CD4-positive, CD25-positive, alpha-beta regulatory T cell (primary cell): ENCODE results near the gene IRX5. TPM values are rescaled to one million over a fixed set of nuclear protein-coding genes. Genes with fewer than 3 reads are reported as not detected.

ENCODE experiments used
- ATAC-seq, 2 donors: fragments of 150-1000 bp; cut with Tn5 transposase; one replicate each; pipeline ENCODE4 v1.10.0; 2021; ENCODE audit warnings: low read depth in 2 of 2, moderate number of reproducible peaks in 2 of 2, moderate library complexity in 1 of 2
- DNase-seq, 3 donors: peaks; one replicate each; pipeline versions ENCODE4 v3.0.0 to v3.0.0-alpha.2; 2012 to 2022; ENCODE audit warnings: mixed read lengths in 1 of 3
- H3K27ac ChIP-seq: one replicate; pipeline ENCODE4 v1.7.0; 2013; ENCODE audit warnings: mild to moderate bottlenecking, low read length; ENCODE audit not compliant: insufficient read depth, poor library complexity, severe bottlenecking
- H3K27me3 ChIP-seq: one replicate; pipeline ENCODE4 v1.7.0; 2013; ENCODE audit warnings: low read length; ENCODE audit not compliant: control insufficient read depth, insufficient read depth
- H3K36me3 ChIP-seq: one replicate; pipeline ENCODE4 v1.7.0; 2013; ENCODE audit warnings: mild to moderate bottlenecking, low read length, moderate library complexity; ENCODE audit not compliant: control insufficient read depth, insufficient read depth
- H3K4me1 ChIP-seq: 2 replicates; pipeline ENCODE4 v1.7.0; 2013; ENCODE audit warnings: mild to moderate bottlenecking, low read length; ENCODE audit not compliant: insufficient read depth, control insufficient read depth, poor library complexity, severe bottlenecking
- H3K4me3 ChIP-seq: one replicate; pipeline ENCODE4 v1.7.0; 2013; ENCODE audit warnings: low read depth, mild to moderate bottlenecking, low read length, moderate library complexity
- H3K9me3 ChIP-seq, 2 experiments: 1 replicate in 1 of 2; 2 replicates in 1 of 2; pipeline ENCODE4 v1.7.0; 2013; ENCODE audit warnings: low read length in 2 of 2, mild to moderate bottlenecking in 1 of 2, moderate library complexity in 1 of 2; ENCODE audit not compliant: control insufficient read depth in 2 of 2
- H3K27ac Mint-ChIP-seq, 3 donors: one replicate each; pipeline ENCODE4 v1.8.0; 2020 to 2022; ENCODE audit warnings: mild to moderate bottlenecking in 3 of 3, mixed read lengths in 3 of 3, moderate library complexity in 2 of 3
- H3K27me3 Mint-ChIP-seq: one replicate; pipeline ENCODE4 v1.8.0; 2022; ENCODE audit warnings: mild to moderate bottlenecking, mixed read lengths
- H3K36me3 Mint-ChIP-seq: one replicate; pipeline ENCODE4 v1.8.0; 2020; ENCODE audit warnings: mixed read lengths
- H3K4me1 Mint-ChIP-seq, 4 donors: one replicate each; pipeline ENCODE4 v1.8.0; 2020 to 2022; ENCODE audit warnings: mixed read lengths in 4 of 4, mild to moderate bottlenecking in 1 of 4
- H3K4me3 Mint-ChIP-seq, 4 donors: one replicate each; pipeline ENCODE4 v1.8.0; 2020 to 2022; ENCODE audit warnings: mild to moderate bottlenecking in 4 of 4, mixed read lengths in 4 of 4, moderate library complexity in 3 of 4
- H3K9me3 Mint-ChIP-seq, 7 donors: one replicate each; pipeline ENCODE4 v1.8.0; 2020 to 2022; ENCODE audit warnings: mixed read lengths in 7 of 7, mild to moderate bottlenecking in 3 of 7, moderate library complexity in 2 of 7
- polyA plus RNA-seq, 4 donors: library from polyadenylated mRNA; unstranded; fragments of 300-500 nt; fragmentation: Illumina TruSeq; gene quantifications; one replicate each; pipeline ENCODE4 v1.2.3, GENCODE V29; 2021
- total RNA-seq: library from RNA; stranded (reverse); gene quantifications from one replicate; pipeline ENCODE4 v1.2.3, GENCODE V29; 2022

IRX5 gene
- total and polyA plus RNA-seq, 5 donors from 2014 or later: 0.15 TPM; not detected in 4

DNA sequence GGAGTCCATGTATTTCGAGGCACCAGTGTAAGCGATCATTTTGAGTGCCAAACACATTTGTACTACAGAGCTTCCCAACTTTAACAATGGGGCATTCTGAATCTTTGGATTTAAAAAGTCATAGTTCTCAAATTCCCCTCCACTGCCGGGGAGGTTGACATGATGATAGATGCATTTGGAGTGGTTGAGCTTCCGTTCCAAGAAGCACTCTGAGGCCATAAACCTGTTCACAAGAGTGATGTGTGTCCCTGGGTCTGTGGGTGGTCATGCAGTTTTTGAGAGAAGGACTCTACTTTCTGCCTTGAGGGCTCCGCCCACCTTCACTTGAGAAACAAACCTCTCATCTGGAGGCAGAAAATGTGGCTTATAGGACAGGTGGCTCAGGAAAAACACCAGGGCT lies 43.7 kb downstream of the IRX5 start:
- H3K27me3 ChIP-seq: no peaks in the 10 kb centered on the region
- H3K4me1 ChIP-seq: no peaks in the 10 kb centered on the region
- Mint-ChIP-seq H3K27ac (no peak overlapping the region), H3K27me3 (peaks cover 7% of the 10 kb centered on the region), H3K9me3 (peaks cover 0 to 2% (median 0%) of the 10 kb centered on the region in 7 donors), H3K4me1 (peaks cover 0 to 2% (median 0%) of the 10 kb centered on the region in 4 donors), H3K36me3 (no peaks in the 10 kb centered on the region), H3K4me3 (no peak overlapping the region)
- no peak overlapping the region for H3K27ac ChIP-seq
- H3K36me3 ChIP-seq: no peaks in the 10 kb centered on the region
- no peak overlapping the region for H3K4me3 ChIP-seq
- ATAC-seq: no peak
- no peaks in the 10 kb centered on the region for H3K9me3 ChIP-seq
- no peak for DNase-seq

DNA sequence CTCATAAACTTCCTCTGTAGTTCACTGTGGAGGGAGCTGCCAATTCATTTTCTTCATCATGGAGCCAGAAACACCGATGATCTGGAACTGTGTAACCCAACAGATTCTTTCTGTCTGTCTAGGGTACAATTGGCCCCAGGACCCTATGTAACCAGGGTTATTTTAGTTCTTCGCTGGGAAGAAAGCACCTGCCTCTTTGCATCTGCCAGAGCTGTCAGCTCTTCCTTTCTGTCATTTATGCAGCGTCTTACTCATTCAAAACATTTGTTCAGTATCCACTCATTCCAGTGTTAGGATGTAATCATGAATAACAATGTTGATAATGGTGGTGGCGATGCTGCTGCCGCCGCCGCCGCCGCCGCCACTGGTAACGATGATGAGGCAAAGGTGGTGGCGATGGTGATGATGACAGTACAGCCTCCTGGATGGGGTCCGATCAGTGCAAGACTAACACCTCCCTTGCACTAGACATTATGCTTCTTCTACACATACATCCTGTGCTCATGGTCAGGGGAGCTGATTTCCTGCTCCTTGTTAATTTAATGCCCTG lies 46.1 kb downstream of the IRX5 start:
- Mint-ChIP-seq H3K4me1 (peaks cover 0 to 2% (median 0%) of the 10 kb centered on the region in 4 donors), H3K27me3 (peaks cover 7% of the 10 kb centered on the region), H3K36me3 (no peaks in the 10 kb centered on the region), H3K9me3 (peaks cover 0 to 2% (median 0%) of the 10 kb centered on the region in 7 donors), H3K4me3 (no peak overlapping the region), H3K27ac (no peak overlapping the region)
- ATAC-seq (no peak), DNase-seq (no peak)
- H3K4me3 ChIP-seq: no peak overlapping the region
- H3K36me3 ChIP-seq: no peaks in the 10 kb centered on the region
- no peaks in the 10 kb centered on the region for H3K9me3 ChIP-seq
- H3K4me1 ChIP-seq: no peaks in the 10 kb centered on the region
- H3K27ac ChIP-seq: no peak overlapping the region
- no peaks in the 10 kb centered on the region for H3K27me3 ChIP-seq

DNA sequence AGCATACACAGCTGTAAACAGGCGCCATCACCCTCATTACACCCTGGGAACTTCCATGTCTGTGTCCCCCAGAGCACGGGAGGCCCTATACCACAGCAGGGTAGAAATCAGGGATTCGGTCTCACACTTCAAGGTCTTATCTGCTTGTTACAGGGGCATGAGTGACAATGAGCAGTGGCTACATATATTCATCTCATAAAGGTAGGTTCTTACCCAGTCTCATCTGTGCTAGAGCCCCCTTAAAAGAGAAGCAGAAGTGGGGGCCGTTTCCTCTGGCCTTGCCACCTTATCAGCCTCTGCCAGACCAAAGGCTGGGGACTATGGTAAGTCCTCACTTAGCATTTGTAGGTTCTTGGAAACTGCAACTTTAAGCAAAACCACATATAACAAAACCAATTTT lies 46.5 kb downstream of the IRX5 start:
- Histone ChIP-seq H3K27me3 (no peaks in the 10 kb centered on the region), H3K9me3 (no peaks in the 10 kb centered on the region), H3K4me3 (no peak overlapping the region), H3K4me1 (no peaks in the 10 kb centered on the region), H3K27ac (no peak overlapping the region), H3K36me3 (no peaks in the 10 kb centered on the region)
- H3K27ac Mint-ChIP-seq: no peak overlapping the region
- peaks cover 7% of the 10 kb centered on the region for H3K27me3 Mint-ChIP-seq
- peaks cover 0 to 2% (median 0%) of the 10 kb centered on the region in 4 donors for H3K4me1 Mint-ChIP-seq
- H3K4me3 Mint-ChIP-seq: no peak overlapping the region
- H3K9me3 Mint-ChIP-seq: peaks cover 0 to 2% (median 0%) of the 10 kb centered on the region in 7 donors
- no peaks in the 10 kb centered on the region for H3K36me3 Mint-ChIP-seq
- DNase-seq (no peak), ATAC-seq (no peak)

DNA sequence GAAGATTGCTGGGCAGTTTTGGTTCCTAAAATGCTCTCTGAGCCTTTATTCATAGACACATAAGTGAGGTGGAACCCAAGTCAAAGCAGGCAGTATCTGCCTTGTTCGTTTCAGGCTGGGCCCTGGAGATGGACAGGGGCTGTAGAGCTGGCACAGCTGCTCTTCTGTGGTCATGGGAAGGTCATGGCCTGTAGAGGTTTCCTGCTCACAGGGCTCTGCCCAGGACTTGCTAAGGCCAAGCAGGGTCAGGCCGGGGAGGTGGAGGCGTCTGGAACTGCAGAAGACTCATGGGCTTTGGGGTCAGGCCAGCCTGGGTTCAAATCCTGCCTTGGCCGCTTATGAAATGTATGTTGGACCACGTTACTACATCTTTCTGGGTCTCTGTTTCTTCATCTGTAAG lies 50.2 kb downstream of the IRX5 start:
- ATAC-seq (no peak), DNase-seq (no peak)
- Histone ChIP-seq H3K27ac (no peak overlapping the region), H3K36me3 (no peaks in the 10 kb centered on the region), H3K27me3 (no peaks in the 10 kb centered on the region), H3K4me1 (no peaks in the 10 kb centered on the region), H3K9me3 (no peaks in the 10 kb centered on the region), H3K4me3 (no peak overlapping the region)
- H3K4me3 Mint-ChIP-seq: no peak overlapping the region
- peaks cover 7% of the 10 kb centered on the region for H3K27me3 Mint-ChIP-seq
- no peaks in the 10 kb centered on the region for H3K36me3 Mint-ChIP-seq
- no peak overlapping the region for H3K27ac Mint-ChIP-seq
- H3K4me1 Mint-ChIP-seq: no peaks in the 10 kb centered on the region
- peaks cover 0 to 1% (median 0%) of the 10 kb centered on the region in 7 donors for H3K9me3 Mint-ChIP-seq
